ENCODE data around the gene SLC27A2. TPM values are rescaled to one million over a fixed set of nuclear protein-coding genes. Genes with fewer than 3 reads are reported as not detected.

Gene SLC27A2
- total RNA-seq, 1 donor from 2014 or later, result 7.8 TPM

- DNase-seq (ENCODE audit: low read depth), result no peak
- no peak overlapping the region for H3K4me3 ChIP-seq (ENCODE audit: low read depth, low read length)
- TF ChIP-seq, protein P1, sequence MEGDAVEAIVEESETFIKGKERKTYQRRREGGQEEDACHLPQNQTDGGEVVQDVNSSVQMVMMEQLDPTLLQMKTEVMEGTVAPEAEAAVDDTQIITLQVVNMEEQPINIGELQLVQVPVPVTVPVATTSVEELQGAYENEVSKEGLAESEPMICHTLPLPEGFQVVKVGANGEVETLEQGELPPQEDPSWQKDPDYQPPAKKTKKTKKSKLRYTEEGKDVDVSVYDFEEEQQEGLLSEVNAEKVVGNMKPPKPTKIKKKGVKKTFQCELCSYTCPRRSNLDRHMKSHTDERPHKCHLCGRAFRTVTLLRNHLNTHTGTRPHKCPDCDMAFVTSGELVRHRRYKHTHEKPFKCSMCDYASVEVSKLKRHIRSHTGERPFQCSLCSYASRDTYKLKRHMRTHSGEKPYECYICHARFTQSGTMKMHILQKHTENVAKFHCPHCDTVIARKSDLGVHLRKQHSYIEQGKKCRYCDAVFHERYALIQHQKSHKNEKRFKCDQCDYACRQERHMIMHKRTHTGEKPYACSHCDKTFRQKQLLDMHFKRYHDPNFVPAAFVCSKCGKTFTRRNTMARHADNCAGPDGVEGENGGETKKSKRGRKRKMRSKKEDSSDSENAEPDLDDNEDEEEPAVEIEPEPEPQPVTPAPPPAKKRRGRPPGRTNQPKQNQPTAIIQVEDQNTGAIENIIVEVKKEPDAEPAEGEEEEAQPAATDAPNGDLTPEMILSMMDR (IDR thresholded peaks at IDR 0.05; ENCODE audit: insufficient read depth, low read length, poor library complexity, severe bottlenecking), result no peak
- H3K36me3 ChIP-seq (ENCODE audit: control insufficient read depth, insufficient read depth, low read length), result no peaks in the 10 kb centered on the region
- H3K27me3 ChIP-seq (ENCODE audit: control insufficient read depth, insufficient read depth, low read length), result no peaks in the 10 kb centered on the region
Measured at GRCh38 chr15:50144341-50145120, 37.5 kb upstream of the SLC27A2 start.

GRCh38 chr15:50145451-50145872 lies 36.5 kb upstream of the SLC27A2 start:
- Histone ChIP-seq H3K4me3 (ENCODE audit: low read depth, low read length) (no peak overlapping the region), H3K27me3 (ENCODE audit: control insufficient read depth, insufficient read depth, low read length) (no peaks in the 10 kb centered on the region), H3K36me3 (ENCODE audit: control insufficient read depth, insufficient read depth, low read length) (no peaks in the 10 kb centered on the region)
- no peak for DNase-seq (ENCODE audit: low read depth)
- TF ChIP-seq, protein P1 (IDR thresholded peaks at IDR 0.05; ENCODE audit: insufficient read depth, low read length, poor library complexity, severe bottlenecking), result peak; percentile 19

GRCh38 chr15:50146632-50147031 lies 35.4 kb upstream of the SLC27A2 start:
- no peak for DNase-seq (ENCODE audit: low read depth)
- TF ChIP-seq, protein P1 (IDR thresholded peaks at IDR 0.05; ENCODE audit: insufficient read depth, low read length, poor library complexity, severe bottlenecking), result no peak
- Histone ChIP-seq H3K36me3 (ENCODE audit: control insufficient read depth, insufficient read depth, low read length) (no peaks in the 10 kb centered on the region), H3K27me3 (ENCODE audit: control insufficient read depth, insufficient read depth, low read length) (no peaks in the 10 kb centered on the region), H3K4me3 (ENCODE audit: low read depth, low read length) (no peak overlapping the region)

DNA sequence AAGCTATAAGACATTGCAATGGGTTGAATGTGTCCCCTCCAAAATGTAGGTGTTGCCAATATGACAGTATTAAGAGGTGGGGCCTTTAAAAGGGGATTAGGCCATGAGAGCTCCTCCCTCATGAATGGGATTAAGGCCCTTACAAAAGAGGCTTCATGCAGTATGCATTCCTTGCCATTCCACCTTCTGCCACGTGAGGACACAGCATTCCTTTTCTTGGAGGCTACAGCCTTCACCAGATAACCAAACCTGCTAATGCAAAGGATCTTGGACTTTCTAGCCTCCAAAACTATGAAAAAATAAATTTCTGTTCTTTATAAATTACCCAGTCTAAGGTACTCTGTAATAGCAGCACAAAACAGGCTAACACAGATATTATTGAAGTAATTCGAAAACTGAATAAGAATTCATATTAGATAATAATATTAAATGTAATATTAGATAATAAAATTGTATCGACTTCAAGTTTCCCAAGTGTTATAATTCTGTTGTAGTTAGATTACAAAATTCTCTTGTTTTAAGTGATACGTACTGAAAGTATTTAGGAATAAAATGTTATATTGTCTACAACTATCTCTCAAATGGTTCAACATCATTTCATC lies 33.5 kb upstream of the SLC27A2 start:
- no peaks in the 10 kb centered on the region for H3K27me3 ChIP-seq (ENCODE audit: control insufficient read depth, insufficient read depth, low read length)
- H3K4me3 ChIP-seq (ENCODE audit: low read depth, low read length), result no peak overlapping the region
- H3K36me3 ChIP-seq (ENCODE audit: control insufficient read depth, insufficient read depth, low read length), result no peaks in the 10 kb centered on the region
- DNase-seq (ENCODE audit: low read depth), result no peak
- TF ChIP-seq, protein P1 (IDR thresholded peaks at IDR 0.05; ENCODE audit: insufficient read depth, low read length, poor library complexity, severe bottlenecking), result peak; percentile 78

- H3K27me3 ChIP-seq (ENCODE audit: control insufficient read depth, insufficient read depth, low read length), result no peaks in the 10 kb centered on the region
- TF ChIP-seq, protein P1 (IDR thresholded peaks at IDR 0.05; ENCODE audit: insufficient read depth, low read length, poor library complexity, severe bottlenecking), result no peak
- DNase-seq (ENCODE audit: low read depth), result no peak
- no peaks in the 10 kb centered on the region for H3K36me3 ChIP-seq (ENCODE audit: control insufficient read depth, insufficient read depth, low read length)
- H3K4me3 ChIP-seq (ENCODE audit: low read depth, low read length), result no peak overlapping the region
Measured at GRCh38 chr15:50149090-50149489, 32.9 kb upstream of the SLC27A2 start.
